Measurements from ENCODE around the gene CD84. TPM values are rescaled to one million over a fixed set of nuclear protein-coding genes. Genes with fewer than 3 reads are reported as not detected.
A peak's percentile ranks its signal among the peaks of the same experiment; 100 is the strongest.
"Not testable (repeated sequence)": the region's sequence is repeated elsewhere in the genome, so short reads cannot be mapped to it uniquely, and the experiment has no call there.

Gene CD84, protein sequence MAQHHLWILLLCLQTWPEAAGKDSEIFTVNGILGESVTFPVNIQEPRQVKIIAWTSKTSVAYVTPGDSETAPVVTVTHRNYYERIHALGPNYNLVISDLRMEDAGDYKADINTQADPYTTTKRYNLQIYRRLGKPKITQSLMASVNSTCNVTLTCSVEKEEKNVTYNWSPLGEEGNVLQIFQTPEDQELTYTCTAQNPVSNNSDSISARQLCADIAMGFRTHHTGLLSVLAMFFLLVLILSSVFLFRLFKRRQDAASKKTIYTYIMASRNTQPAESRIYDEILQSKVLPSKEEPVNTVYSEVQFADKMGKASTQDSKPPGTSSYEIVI
- total RNA-seq (10 to 100 TPM; 97.5 to 98.9 TPM), polyA plus RNA-seq (10 to 100 TPM; 15.9 to 33.6 TPM)

DNA sequence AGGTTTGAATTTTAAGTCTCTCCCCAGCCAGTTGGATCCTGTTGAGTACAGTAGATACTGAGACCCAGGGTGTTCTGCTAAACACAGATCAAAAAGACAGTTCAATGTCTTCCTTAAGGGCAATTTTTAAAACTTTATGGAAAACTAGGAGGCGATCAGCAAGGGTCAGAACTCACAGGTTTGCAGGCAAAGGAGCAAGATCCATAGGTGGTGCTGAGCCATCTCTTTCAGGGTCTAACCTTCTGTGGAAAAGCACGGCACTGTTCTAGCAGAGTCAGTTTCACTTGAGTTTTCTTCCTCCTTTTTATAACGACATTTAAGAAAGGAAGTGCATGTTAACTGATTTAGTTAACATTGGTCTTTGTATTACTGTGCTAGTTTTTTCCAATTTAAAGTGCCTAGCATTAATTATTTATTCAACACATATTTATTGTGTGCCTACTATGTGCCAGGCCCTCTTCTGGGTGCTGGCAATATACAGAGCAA lies at the start of gene CD84:
Gene CD84 (minus strand): TSS at position 281 of the 486 bp plus-strand sequence. CDS start 59 bp downstream, at position 222.
- peak in 1 of 5 donors; percentile 39 for DNase-seq
- Mint-ChIP-seq H3K9me3 (peaks cover 0 to 15% (median 5%) of the 10 kb centered on the region in 8 donors), H3K4me3 (peak within 1 kb of the TSS; percentile 88 to 98 (median 94)), H3K27me3 (no peaks in the 10 kb centered on the region), H3K27ac (peak within 1 kb of the TSS; percentile 94 to 98 (median 96)), H3K36me3 (peaks cover 9 to 12% of the 10 kb centered on the region in 2 donors), H3K4me1 (peaks cover 65 to 89% (median 73%) of the 10 kb centered on the region in 4 donors)
- peak within 1 kb of the TSS; percentile 73 to 80 for H3K4me3 ChIP-seq (ENCODE audit: low read length in 2 of 2)
- peaks cover 61% of the 10 kb centered on the region for H3K4me1 ChIP-seq (ENCODE audit: insufficient read depth, low read length)
- no peaks in the 10 kb centered on the region for H3K36me3 ChIP-seq (ENCODE audit: insufficient read depth, low read length)
- no peaks in the 10 kb centered on the region for H3K27me3 ChIP-seq (ENCODE audit: insufficient read depth, low read length)
- no peaks in the 10 kb centered on the region for H3K9me3 ChIP-seq (ENCODE audit: control insufficient read depth in 1 of 2, low read length in 2 of 2)
- ChIA-PET POLR2A (ENCODE audit: partially characterized antibody) (interaction anchor here (1.0 to 18.0 kb wide), 13 partner anchors 9 to 151 kb away, joined by 3 to 639 read pairs (median 7); partner anchors contain the start of gene SLAMF6), CTCF (ENCODE audit: partially characterized antibody) (interaction anchor here (0.9 to 5.1 kb wide), 7 partner anchors 14 to 39 kb away, joined by 3 to 35 read pairs (median 7); no protein-coding TSS in a partner anchor)
- peak within 1 kb of the TSS; percentile 68 for H3K27ac ChIP-seq (ENCODE audit: low read depth, low read length)
- intact Hi-C loops (cut with micrococcal nuclease) = loop anchor here (1.0 kb wide), 1 partner anchor 11 kb away; no protein-coding TSS in a partner anchor

DNA sequence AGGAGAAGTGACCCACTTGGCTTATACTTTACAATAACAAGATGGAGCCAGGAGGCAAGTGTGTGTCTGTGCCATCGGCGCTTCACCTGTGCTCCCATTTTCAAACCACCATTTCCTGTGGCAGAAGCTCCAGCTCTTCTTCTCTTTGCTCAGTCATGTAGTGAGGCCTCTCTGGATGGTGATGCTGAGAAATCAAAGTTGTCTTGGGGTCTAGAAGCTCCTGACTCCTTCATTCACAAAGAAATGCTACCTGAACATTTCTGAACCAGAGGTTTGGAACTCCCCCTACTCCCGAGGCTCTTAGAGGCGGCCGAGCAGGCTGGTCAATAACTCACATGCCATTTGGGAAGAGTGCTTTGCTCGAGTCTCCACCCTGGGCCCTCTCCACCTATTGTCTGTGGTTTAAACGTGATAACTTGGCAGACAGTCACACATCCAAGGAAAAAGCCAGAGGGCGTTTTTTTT lies 49.5 kb upstream of the CD84 start:
- H3K4me3 ChIP-seq (ENCODE audit: low read length in 2 of 2) = peak overlapping the region; percentile 18 to 30
- peaks cover 60 to 82% of the 10 kb centered on the region in 2 donors for H3K36me3 Mint-ChIP-seq
- ChIA-PET POLR2A (ENCODE audit: partially characterized antibody) (interaction anchor here (0.6 to 10.1 kb wide), 27 partner anchors 10 to 410 kb away, joined by 3 to 135 read pairs (median 5); partner anchors contain the start of genes LY9, SLAMF1, SLAMF6 and TSTD1), CTCF (ENCODE audit: partially characterized antibody) (interaction anchor here (1.1 to 5.6 kb wide), 13 partner anchors 10 to 200 kb away, joined by 3 to 57 read pairs (median 6); partner anchors contain the start of gene SLAMF1)
- intact Hi-C loops (cut with micrococcal nuclease) = loop anchor here (1.0 to 2.0 kb wide), 5 partner anchors 9 to 46 kb away; partner anchors contain the start of gene SLAMF1
- peak overlapping the region; percentile 93 for H3K27ac ChIP-seq (ENCODE audit: low read depth, low read length)
- no peaks in the 10 kb centered on the region for H3K27me3 ChIP-seq (ENCODE audit: insufficient read depth, low read length)
- peaks cover 0 to 4% (median 0%) of the 10 kb centered on the region in 8 donors for H3K9me3 Mint-ChIP-seq
- DNase-seq = peak in 3 of 5 donors; percentile 54 to 75 (median 65)
- H3K4me1 Mint-ChIP-seq = peaks cover 81 to 100% (median 92%) of the 10 kb centered on the region in 4 donors
- H3K4me1 ChIP-seq (ENCODE audit: insufficient read depth, low read length) = peaks cover 98% of the 10 kb centered on the region
- peak overlapping the region; percentile 87 to 100 (median 99) for H3K27ac Mint-ChIP-seq
- no peaks in the 10 kb centered on the region for H3K27me3 Mint-ChIP-seq
- H3K9me3 ChIP-seq (ENCODE audit: control insufficient read depth in 1 of 2, low read length in 2 of 2) = no peaks in the 10 kb centered on the region
- peaks cover 18% of the 10 kb centered on the region for H3K36me3 ChIP-seq (ENCODE audit: insufficient read depth, low read length)
- H3K4me3 Mint-ChIP-seq = peak overlapping the region; percentile 80 to 91 (median 84)

DNA sequence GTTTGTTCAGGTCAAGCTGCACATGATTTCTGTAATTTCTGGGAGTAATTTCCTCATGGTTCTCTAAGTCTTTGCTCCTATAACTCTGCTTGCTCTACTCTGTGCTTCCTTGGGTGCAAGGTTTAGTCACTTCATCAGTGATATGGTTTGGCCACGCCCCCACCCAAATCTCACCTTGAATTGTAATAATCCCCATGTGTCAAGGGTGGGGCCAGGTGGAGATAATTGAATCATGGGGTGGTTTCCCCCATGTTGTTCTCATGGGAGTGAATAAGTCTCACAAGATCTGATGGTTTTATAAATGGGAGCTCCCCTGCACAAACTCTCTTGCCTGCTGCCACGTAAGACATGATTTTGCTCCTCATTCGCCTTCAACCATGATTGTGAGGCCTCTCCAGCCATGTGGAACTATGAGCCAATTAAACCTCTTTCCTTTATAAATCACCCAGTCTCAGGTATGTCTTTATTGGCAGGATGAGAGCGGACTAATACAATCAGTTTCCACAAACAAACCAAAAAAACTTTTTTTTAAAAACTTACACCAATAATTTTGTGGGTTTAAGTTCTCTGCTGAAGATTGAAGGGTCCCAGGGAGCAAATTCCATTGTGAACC lies 48.5 kb upstream of the CD84 start:
- Mint-ChIP-seq H3K4me3 (peak overlapping the region in 7 of 8 donors; percentile 23 to 91 (median 69)), H3K4me1 (peaks cover 83 to 100% (median 93%) of the 10 kb centered on the region in 4 donors), H3K27ac (peak overlapping the region; percentile 87 to 100 (median 99)), H3K36me3 (peaks cover 60 to 82% of the 10 kb centered on the region in 2 donors)
- intact Hi-C loops (cut with micrococcal nuclease) = loop anchor here (2.0 kb wide), 2 partner anchors 19 to 37 kb away; partner anchors contain the start of gene SLAMF1
- not testable (repeated sequence) for H3K9me3 Mint-ChIP-seq; H3K9me3 ChIP-seq (ENCODE audit: control insufficient read depth in 1 of 2, low read length in 2 of 2); H3K4me3 ChIP-seq (ENCODE audit: low read length in 2 of 2); H3K36me3 ChIP-seq (ENCODE audit: insufficient read depth, low read length); H3K27me3 Mint-ChIP-seq; H3K27me3 ChIP-seq (ENCODE audit: insufficient read depth, low read length)
- ChIA-PET CTCF (ENCODE audit: partially characterized antibody) (interaction anchor here (1.2 to 5.6 kb wide), 9 partner anchors 9 to 199 kb away, joined by 3 to 57 read pairs (median 24); partner anchors contain the start of gene SLAMF1), POLR2A (ENCODE audit: partially characterized antibody) (interaction anchor here (0.9 to 10.1 kb wide), 28 partner anchors 9 to 411 kb away, joined by 3 to 135 read pairs (median 5); partner anchors contain the start of genes LY9, SLAMF1, SLAMF6 and TSTD1)
- DNase-seq = peak in 1 of 5 donors; percentile 74
- Histone ChIP-seq H3K4me1 (ENCODE audit: insufficient read depth, low read length) (peaks cover 98% of the 10 kb centered on the region), H3K27ac (ENCODE audit: low read depth, low read length) (peak overlapping the region; percentile 93)

DNA sequence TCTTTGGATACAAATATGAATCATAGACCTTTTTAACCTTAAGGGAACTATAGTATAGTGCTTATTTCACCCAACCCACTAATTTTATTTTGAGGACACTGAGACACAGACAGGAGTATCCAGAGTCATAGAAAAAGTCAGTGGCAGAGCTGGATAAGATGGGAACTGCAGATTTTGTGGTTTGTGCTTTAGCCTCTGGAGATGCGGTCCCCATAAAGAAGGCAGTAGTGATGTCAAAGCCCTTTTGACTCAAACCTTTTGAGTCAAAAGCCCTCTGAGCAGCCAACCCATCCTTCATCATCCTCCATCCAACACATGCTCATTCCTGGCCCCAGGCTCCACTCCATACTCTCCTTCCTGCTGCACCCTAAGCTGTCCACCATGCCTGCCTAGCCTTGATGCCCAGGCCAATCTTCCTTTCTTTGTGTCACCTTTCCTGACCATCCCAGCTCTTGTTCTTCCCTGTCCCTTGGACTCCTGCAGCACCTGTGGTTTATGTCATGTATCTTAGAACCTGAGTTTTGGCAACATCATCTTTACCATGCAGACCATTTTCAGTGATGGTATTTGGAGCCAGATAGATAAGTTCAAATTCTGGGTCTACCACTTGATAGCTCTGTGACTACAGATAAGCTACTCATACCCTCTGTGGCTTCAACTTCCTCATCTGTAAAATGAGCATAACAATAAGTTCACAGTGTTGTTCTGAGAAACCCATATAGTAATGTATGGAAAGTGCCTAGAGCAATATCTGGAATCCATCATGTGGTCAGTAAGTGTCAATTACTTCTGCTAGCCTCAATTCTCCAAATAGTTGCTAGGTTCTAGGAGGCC lies 47.4 kb upstream of the CD84 start:
- no peak for DNase-seq
- ChIA-PET CTCF (ENCODE audit: partially characterized antibody) (interaction anchor here (0.8 to 5.6 kb wide), 9 partner anchors 8 to 141 kb away, joined by 3 to 57 read pairs (median 8); partner anchors contain the start of gene SLAMF1), POLR2A (ENCODE audit: partially characterized antibody) (interaction anchor here (0.6 to 10.1 kb wide), 15 partner anchors 8 to 361 kb away, joined by 3 to 135 read pairs (median 11); partner anchors contain the start of gene SLAMF1)
- no peaks in the 10 kb centered on the region for H3K27me3 ChIP-seq (ENCODE audit: insufficient read depth, low read length)
- H3K4me3 Mint-ChIP-seq = peak overlapping the region; percentile 55 to 90 (median 77)
- no peaks in the 10 kb centered on the region for H3K27me3 Mint-ChIP-seq
- peak overlapping the region; percentile 93 for H3K27ac ChIP-seq (ENCODE audit: low read depth, low read length)
- peaks cover 63 to 84% of the 10 kb centered on the region in 2 donors for H3K36me3 Mint-ChIP-seq
- peaks cover 85 to 100% (median 93%) of the 10 kb centered on the region in 4 donors for H3K4me1 Mint-ChIP-seq
- peaks cover 8% of the 10 kb centered on the region for H3K36me3 ChIP-seq (ENCODE audit: insufficient read depth, low read length)
- intact Hi-C loops (cut with micrococcal nuclease) = no loop called here
- peak overlapping the region; percentile 87 to 100 (median 99) for H3K27ac Mint-ChIP-seq
- H3K4me1 ChIP-seq (ENCODE audit: insufficient read depth, low read length) = peaks cover 98% of the 10 kb centered on the region
- peak overlapping the region in 1 of 2 donors; percentile 9 for H3K4me3 ChIP-seq (ENCODE audit: low read length in 2 of 2)
- peaks cover 0 to 6% (median 0%) of the 10 kb centered on the region in 8 donors for H3K9me3 Mint-ChIP-seq
- H3K9me3 ChIP-seq (ENCODE audit: control insufficient read depth in 1 of 2, low read length in 2 of 2) = no peaks in the 10 kb centered on the region

GRCh38 chr1:160625725-160626498 lies 46.6 kb upstream of the CD84 start:
- intact Hi-C loops (cut with micrococcal nuclease) = no loop called here
- Histone ChIP-seq H3K4me3 (ENCODE audit: low read length in 2 of 2) (peak overlapping the region in 1 of 2 donors; percentile 9), H3K9me3 (ENCODE audit: control insufficient read depth in 1 of 2, low read length in 2 of 2) (no peaks in the 10 kb centered on the region), H3K27me3 (ENCODE audit: insufficient read depth, low read length) (no peaks in the 10 kb centered on the region), H3K27ac (ENCODE audit: low read depth, low read length) (peak overlapping the region; percentile 2), H3K36me3 (ENCODE audit: insufficient read depth, low read length) (peaks cover 2% of the 10 kb centered on the region), H3K4me1 (ENCODE audit: insufficient read depth, low read length) (peaks cover 98% of the 10 kb centered on the region)
- peak in 1 of 5 donors; percentile 78 for DNase-seq
- Mint-ChIP-seq H3K4me3 (peak overlapping the region; percentile 55 to 90 (median 78)), H3K9me3 (peaks cover 0 to 6% (median 0%) of the 10 kb centered on the region in 8 donors), H3K27ac (peak overlapping the region; percentile 87 to 100 (median 99)), H3K4me1 (peaks cover 81 to 100% (median 92%) of the 10 kb centered on the region in 4 donors), H3K36me3 (peaks cover 63 to 82% of the 10 kb centered on the region in 2 donors), H3K27me3 (no peaks in the 10 kb centered on the region)
- ChIA-PET CTCF (ENCODE audit: partially characterized antibody) (interaction anchor here (1.2 to 9.4 kb wide), 7 partner anchors 7 to 48 kb away, joined by 3 to 139 read pairs (median 44); partner anchors contain the start of gene SLAMF1), POLR2A (ENCODE audit: partially characterized antibody) (interaction anchor here (0.6 to 10.1 kb wide), 15 partner anchors 9 to 1651 kb away, joined by 3 to 135 read pairs (median 11); partner anchors contain the start of gene SLAMF1)
